ENCODE results near the gene NFYC. TPM values are rescaled to one million over a fixed set of nuclear protein-coding genes. Genes with fewer than 3 reads are reported as not detected.

The NFYC gene
- 10 to 100 TPM; 85.7 to 99.2 TPM for total RNA-seq

DNA sequence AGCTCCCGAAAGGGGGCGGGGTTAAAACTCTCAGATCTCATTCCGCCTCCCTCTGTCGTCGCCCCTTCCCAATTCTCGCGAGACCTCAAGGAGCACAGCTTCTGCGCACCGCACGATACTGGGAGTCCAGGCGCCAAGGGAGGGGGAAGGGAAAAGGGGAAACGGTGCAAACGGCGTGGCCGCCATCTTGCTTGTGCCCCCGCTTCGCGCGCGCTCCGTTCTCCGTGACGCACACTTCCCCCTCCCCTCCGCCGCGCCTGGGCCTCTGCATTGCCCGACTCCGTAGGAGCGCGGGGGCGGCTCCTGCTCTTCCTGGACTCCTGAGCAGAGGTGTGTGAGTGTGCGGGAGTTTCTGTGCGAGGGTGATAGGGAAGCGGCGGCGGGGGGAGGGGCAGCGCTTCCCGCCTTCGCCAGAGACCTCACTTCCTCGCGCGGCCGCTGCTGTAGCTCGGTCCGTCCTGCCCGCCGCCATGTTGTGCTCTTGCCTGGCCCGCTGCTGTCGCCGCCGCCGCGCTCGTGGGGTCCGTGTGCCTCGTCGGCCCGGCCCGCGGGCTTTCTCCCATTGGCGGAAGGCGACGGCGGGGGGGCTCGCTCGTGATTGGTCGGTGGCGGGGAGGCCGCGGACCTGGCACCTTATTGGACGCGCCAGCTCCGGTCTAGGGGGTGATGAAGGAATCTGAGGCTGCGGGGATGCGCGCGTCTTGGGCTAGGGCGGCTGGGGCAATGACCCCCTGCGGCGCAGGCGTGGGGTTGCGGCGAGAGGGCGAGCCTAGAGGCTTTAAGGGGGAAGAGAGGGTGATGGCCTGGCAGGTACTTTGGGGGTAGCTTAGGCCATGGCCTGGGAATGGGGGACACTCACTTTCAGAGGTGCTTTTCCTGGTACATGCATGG is at the start of gene NFYC:
NFYC (plus strand) TSS at position 167 of the 891 bp plus-strand sequence. CDS start 47,140 bp downstream, outside the sequence.
- peak; percentile 98 for DNase-seq
- Mint-ChIP-seq H3K27me3 (no peaks in the 10 kb centered on the region), H3K36me3 (ENCODE audit: low read depth) (peaks cover 36% of the 10 kb centered on the region), H3K4me1 (peaks cover 60% of the 10 kb centered on the region), H3K9me3 (no peaks in the 10 kb centered on the region), H3K4me3 (peak within 1 kb of the TSS; percentile 97), H3K27ac (peak within 1 kb of the TSS; percentile 98)
- CTCF ChIA-PET, result interaction anchor here (0.6 to 4.4 kb wide), 9 partner anchors 11 to 158 kb away, joined by 3 to 40 read pairs (median 4); no protein-coding TSS in a partner anchor
- POLR2A ChIA-PET, result interaction anchor here (0.7 to 1.6 kb wide), 5 partner anchors 9 to 708 kb away, joined by 3 to 8 read pairs (median 6); no protein-coding TSS in a partner anchor

DNA sequence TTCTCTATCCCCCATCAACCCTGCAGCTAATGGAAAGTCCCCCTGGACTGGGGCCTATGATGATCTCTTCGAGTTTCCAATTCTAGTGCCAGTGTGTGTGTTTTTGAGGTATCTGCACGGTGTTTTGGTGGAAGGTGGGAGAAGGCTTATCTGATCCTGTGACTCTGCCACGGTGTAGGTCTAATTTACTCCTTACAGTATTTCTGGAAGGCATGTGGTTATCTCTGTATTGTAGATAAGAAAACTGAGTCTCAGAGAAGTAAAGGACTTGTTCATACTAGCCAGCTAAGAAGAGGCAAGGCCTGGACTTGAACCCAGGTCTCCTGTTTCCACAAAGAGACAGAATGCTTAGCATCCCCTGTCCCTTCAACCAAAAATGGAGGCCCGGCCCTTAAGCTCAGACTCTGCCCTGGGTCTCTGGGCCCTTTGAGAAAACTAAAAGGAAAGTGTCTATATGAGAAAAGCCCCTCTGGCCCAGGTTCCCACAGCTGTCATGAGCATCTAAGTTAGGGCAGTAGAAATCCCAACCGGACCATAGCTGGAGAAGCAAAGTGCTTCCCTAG is 46.3 kb upstream of the NFYC start:
- H3K4me3 Mint-ChIP-seq, result no peak overlapping the region
- no peak for DNase-seq
- no peak overlapping the region for H3K27ac Mint-ChIP-seq
- H3K9me3 Mint-ChIP-seq, result no peaks in the 10 kb centered on the region
- no peaks in the 10 kb centered on the region for H3K36me3 Mint-ChIP-seq (ENCODE audit: low read depth)
- POLR2A ChIA-PET, result no interaction called here
- CTCF ChIA-PET, result interaction anchor here (0.7 to 2.2 kb wide), 3 partner anchors 11 to 304 kb away, joined by 3 to 8 read pairs (median 3); no protein-coding TSS in a partner anchor
- H3K4me1 Mint-ChIP-seq, result peaks cover 5% of the 10 kb centered on the region
- H3K27me3 Mint-ChIP-seq, result no peaks in the 10 kb centered on the region

DNA sequence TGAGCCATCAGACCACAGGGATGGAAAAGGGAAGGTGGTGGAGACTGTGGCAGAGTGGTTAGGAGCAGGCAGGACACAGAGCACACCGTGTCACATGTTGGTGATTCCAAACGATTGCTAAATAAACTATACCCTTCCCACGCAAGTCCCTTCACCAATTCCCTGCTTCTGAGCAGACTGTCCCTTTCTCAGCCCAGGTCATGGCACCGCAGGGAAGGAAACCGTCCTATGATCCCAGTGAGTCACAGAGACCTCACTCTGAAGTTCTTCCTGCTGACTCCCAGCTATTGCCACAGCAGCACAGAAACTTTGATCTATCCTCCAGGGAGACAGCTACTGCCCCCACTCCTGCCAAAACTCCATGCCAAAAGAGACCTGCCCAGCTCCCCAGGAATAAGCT is 45.2 kb upstream of the NFYC start:
- no peaks in the 10 kb centered on the region for H3K36me3 Mint-ChIP-seq (ENCODE audit: low read depth)

DNA sequence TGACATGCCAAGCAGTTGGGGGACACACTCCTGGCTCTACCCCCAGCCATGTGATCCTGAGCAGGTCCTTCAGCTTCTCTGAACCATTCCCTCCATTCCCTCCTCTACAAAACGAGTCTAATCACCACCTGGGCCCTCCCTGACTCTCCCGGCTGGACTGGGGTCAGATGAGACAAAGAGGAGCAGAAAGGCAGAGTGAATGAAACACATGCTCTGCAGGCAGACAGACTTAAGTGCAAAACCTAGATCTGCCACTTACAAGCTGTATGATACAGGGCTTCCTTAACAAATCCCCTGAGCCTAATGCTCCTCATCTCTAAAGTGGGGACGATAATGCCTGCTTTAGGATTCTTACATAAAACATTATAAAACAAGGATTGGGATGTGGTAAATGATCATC is 43.3 kb upstream of the NFYC start:
- Mint-ChIP-seq H3K36me3 (ENCODE audit: low read depth) (no peaks in the 10 kb centered on the region), H3K4me3 (no peak overlapping the region), H3K27me3 (no peaks in the 10 kb centered on the region), H3K9me3 (no peaks in the 10 kb centered on the region), H3K27ac (no peak overlapping the region), H3K4me1 (no peaks in the 10 kb centered on the region)
- no peak for DNase-seq
- POLR2A ChIA-PET, result no interaction called here
- CTCF ChIA-PET, result interaction anchor here (1.4 kb wide), 1 partner anchor 17 kb away, joined by 4 read pairs; no protein-coding TSS in a partner anchor

More for the DNA sequence above, 45.2 kb upstream of the NFYC start:
- Mint-ChIP-seq H3K4me1 (no peaks in the 10 kb centered on the region), H3K27ac (no peak overlapping the region), H3K4me3 (no peak overlapping the region), H3K9me3 (no peaks in the 10 kb centered on the region), H3K27me3 (no peaks in the 10 kb centered on the region)
- CTCF ChIA-PET, result interaction anchor here (0.8 to 2.2 kb wide), 6 partner anchors 10 to 751 kb away, joined by 3 to 8 read pairs (median 3); no protein-coding TSS in a partner anchor
- POLR2A ChIA-PET, result no interaction called here
- DNase-seq, result no peak

DNA sequence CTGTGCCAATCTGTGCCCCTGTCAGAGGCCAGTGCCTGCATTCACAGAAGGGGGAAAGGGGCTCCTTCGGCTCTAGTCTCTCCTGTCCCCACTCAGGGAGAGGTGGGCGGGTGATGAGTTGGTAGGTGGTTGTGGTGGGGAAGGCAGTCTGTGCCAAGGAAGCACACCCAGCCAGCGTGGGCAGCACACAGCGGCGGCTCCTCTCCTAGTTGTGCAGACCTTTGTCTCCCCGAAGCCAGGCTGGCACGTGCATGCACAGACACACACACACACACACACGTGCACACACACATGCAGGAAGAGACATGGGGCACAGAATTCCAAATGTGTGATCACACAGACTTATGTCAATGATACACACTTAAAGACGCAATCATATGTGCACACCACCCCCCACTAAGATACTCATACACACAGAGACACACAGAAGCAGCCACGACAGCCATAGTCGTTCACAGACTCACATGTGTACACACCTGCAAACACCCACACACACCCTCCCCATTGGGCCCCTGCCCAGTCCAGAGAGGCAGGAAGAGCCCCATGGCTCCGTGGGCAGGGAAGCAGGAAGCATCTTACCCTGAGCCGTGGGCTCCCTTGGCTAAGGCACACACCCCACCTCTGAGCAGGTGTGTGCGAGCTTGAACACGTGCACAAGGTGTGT is 42.4 kb upstream of the NFYC start:
- ChIA-PET POLR2A (no interaction called here), CTCF (interaction anchor here (1.1 to 1.5 kb wide), 3 partner anchors 18 to 125 kb away, joined by 3 to 4 read pairs (median 3); no protein-coding TSS in a partner anchor)
- Mint-ChIP-seq H3K4me1 (no peaks in the 10 kb centered on the region), H3K9me3 (no peaks in the 10 kb centered on the region), H3K36me3 (ENCODE audit: low read depth) (no peaks in the 10 kb centered on the region), H3K27me3 (no peaks in the 10 kb centered on the region), H3K27ac (no peak overlapping the region), H3K4me3 (no peak overlapping the region)
- no peak for DNase-seq

DNA sequence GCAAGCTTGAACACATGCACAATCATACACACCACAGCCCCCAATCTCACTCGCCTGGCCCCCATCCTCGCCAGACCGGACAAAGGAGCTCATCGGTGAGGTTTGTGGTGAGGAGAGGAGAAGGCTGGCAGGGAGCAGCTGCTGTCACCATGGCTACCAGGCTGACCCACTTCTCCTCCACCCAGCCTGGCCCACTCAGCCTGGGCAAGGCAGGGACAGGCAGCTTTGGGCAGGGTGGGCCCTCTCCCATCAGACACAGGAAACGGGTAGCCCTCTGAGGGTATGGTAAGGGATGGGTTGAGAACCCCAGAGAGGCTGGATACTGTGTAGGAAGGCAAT is 41.9 kb upstream of the NFYC start:
- POLR2A ChIA-PET, result no interaction called here
- Mint-ChIP-seq H3K4me1 (no peaks in the 10 kb centered on the region), H3K4me3 (no peak overlapping the region), H3K27me3 (peaks cover 1% of the 10 kb centered on the region), H3K9me3 (no peaks in the 10 kb centered on the region), H3K27ac (no peak overlapping the region), H3K36me3 (ENCODE audit: low read depth) (no peaks in the 10 kb centered on the region)
- no peak for DNase-seq
- CTCF ChIA-PET, result interaction anchor here (0.9 to 1.5 kb wide), 3 partner anchors 20 to 125 kb away, joined by 3 read pairs; no protein-coding TSS in a partner anchor

DNA sequence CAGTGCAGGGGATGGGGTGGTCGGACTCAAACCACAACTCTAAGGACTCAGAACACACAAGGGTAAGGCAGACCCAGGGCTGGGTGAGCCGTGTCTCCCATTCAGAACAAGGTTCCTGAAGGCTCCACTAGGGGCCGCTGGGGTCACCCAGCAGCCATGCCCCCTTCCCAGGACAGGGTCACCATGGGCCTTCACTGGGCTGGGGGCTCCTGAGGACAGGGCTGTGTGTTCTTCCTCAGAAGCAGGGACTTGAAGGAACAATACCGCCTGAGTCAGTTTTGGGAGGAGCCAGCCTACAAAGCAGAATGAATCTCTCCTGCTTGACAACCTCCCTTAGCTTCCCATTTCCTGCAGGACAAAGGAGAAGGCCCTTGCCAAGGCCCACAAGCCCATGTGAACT is 41.4 kb upstream of the NFYC start:
- H3K9me3 Mint-ChIP-seq, result no peaks in the 10 kb centered on the region
- no peak overlapping the region for H3K4me3 Mint-ChIP-seq
- H3K27me3 Mint-ChIP-seq, result peaks cover 2% of the 10 kb centered on the region
- DNase-seq, result no peak
- ChIA-PET CTCF (interaction anchor here (0.9 to 1.5 kb wide), 3 partner anchors 21 to 124 kb away, joined by 3 read pairs; no protein-coding TSS in a partner anchor), POLR2A (no interaction called here)
- H3K4me1 Mint-ChIP-seq, result no peaks in the 10 kb centered on the region
- H3K36me3 Mint-ChIP-seq (ENCODE audit: low read depth), result no peaks in the 10 kb centered on the region
- no peak overlapping the region for H3K27ac Mint-ChIP-seq

DNA sequence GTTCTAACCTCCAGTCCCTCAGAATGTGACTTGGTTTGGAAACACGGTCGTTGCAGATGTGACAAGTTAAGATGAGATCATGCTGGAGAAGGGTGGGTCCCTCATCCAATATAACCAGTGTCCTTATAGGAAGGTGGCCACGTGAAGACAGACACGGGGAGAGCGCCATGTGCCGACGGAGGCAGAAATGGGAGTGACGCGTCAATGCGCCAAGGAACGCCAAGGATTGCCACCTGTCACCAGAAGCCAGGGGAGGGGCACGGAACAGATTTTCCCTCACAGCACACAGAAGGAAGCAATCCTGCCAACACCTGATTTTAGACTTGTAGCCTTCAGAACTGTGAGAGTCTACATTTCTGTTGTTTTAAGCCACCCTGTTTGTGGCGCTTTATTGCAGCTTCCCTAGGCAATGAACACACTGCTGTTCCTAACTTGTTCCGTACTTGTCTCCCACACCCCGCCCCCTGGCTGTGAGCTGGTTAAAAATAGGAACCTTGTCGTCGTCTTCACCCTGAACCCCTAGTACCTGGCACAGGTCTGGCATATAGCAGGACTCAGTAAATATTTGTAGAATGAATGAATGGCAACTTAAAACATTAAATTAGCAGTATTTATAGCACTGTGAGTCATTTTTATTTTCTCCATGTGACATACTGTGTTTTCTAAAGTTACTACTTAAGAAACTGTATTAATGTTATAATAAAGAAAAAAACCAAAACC is 40.2 kb upstream of the NFYC start:
- H3K27ac Mint-ChIP-seq, result no peak overlapping the region
- H3K4me1 Mint-ChIP-seq, result no peaks in the 10 kb centered on the region
- CTCF ChIA-PET, result no interaction called here
- no peak overlapping the region for H3K4me3 Mint-ChIP-seq
- H3K36me3 Mint-ChIP-seq (ENCODE audit: low read depth), result no peaks in the 10 kb centered on the region
- DNase-seq, result no peak
- POLR2A ChIA-PET, result no interaction called here
- H3K27me3 Mint-ChIP-seq, result peaks cover 2% of the 10 kb centered on the region
- no peaks in the 10 kb centered on the region for H3K9me3 Mint-ChIP-seq

DNA sequence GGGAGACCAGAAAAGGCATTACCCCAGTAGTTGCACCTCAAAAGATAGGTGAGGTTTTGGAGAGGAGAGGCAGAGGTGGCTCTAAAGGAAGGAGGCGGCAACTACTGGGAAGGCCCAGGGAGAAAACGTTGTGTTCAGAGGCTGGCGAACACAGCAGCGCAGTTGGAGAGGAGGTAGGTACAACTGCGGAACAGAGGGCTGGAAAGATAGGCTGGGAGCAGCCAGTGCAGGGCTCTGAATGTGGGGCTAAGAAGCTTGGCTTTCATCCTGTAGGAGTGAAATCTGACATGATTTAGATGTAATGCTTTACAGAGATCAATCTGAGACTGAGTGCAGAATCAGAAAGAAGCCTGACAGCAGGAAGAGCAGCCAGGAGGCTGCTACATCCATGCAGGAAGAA is 39.0 kb upstream of the NFYC start:
- Mint-ChIP-seq H3K4me3 (no peak overlapping the region), H3K4me1 (no peaks in the 10 kb centered on the region), H3K27me3 (peaks cover 2% of the 10 kb centered on the region), H3K27ac (no peak overlapping the region), H3K36me3 (ENCODE audit: low read depth) (no peaks in the 10 kb centered on the region), H3K9me3 (no peaks in the 10 kb centered on the region)
- no peak for DNase-seq
- CTCF ChIA-PET, result no interaction called here
- POLR2A ChIA-PET, result no interaction called here

DNA sequence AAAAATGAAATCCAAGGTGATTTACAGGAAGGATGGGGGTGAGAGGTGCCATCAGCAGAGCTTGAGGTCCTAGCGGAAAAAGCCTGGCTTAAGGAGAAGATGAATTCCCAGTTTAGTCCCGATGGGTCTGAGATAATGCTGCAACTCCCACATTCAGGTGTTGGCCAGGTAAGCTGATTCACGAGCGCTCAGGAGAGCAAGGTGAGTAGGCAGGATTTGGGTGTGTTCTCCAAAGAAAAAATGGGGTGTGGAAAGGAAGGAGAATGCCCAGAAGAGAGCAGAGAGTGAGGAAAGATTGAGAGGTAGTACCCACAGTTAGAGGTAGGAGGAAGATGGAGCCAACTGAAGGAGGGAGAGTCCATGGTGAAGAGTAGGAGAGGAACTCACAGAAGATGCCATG is 38.5 kb upstream of the NFYC start:
- H3K27me3 Mint-ChIP-seq, result peaks cover 2% of the 10 kb centered on the region
- POLR2A ChIA-PET, result no interaction called here
- CTCF ChIA-PET, result no interaction called here
- no peaks in the 10 kb centered on the region for H3K36me3 Mint-ChIP-seq (ENCODE audit: low read depth)
- no peaks in the 10 kb centered on the region for H3K4me1 Mint-ChIP-seq
- H3K9me3 Mint-ChIP-seq, result no peaks in the 10 kb centered on the region
- DNase-seq, result no peak
- no peak overlapping the region for H3K4me3 Mint-ChIP-seq
- no peak overlapping the region for H3K27ac Mint-ChIP-seq

DNA sequence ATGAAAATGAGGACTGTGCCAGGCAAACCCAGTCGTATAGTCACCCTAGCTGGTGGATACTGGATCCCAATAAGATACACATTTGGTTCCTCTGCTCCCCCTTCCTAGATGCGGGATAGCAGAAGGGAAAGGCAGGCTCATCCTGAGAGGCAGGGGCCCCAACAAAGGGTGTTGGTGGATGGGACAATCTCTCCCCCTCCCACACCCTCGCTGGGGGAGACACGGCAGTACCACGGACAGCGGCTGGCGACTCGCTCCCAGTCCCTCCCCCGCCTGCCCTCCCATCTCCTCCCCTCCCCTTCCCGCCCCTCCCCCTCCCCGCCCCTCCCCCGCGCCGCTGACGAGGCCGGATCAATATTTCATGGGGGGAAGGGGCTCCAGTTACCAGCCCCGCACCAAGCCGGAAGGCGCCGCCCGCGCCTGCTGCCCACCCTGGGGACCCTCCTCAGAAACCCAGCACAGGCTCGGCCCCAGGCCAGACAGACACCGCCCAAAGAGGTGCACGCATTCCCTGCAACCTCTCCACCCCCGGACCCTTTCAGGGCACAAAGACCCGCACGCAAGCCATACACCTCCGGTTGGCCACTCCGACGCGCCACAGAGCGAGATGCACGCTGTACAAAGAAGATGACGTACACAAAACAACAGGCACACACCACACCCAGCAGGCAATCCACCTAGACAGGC is 37.5 kb upstream of the NFYC start:
- H3K4me1 Mint-ChIP-seq, result no peaks in the 10 kb centered on the region
- ChIA-PET POLR2A (no interaction called here), CTCF (no interaction called here)
- no peak for DNase-seq
- no peak overlapping the region for H3K4me3 Mint-ChIP-seq
- no peaks in the 10 kb centered on the region for H3K36me3 Mint-ChIP-seq (ENCODE audit: low read depth)
- no peaks in the 10 kb centered on the region for H3K9me3 Mint-ChIP-seq
- peaks cover 2% of the 10 kb centered on the region for H3K27me3 Mint-ChIP-seq
- H3K27ac Mint-ChIP-seq, result no peak overlapping the region

DNA sequence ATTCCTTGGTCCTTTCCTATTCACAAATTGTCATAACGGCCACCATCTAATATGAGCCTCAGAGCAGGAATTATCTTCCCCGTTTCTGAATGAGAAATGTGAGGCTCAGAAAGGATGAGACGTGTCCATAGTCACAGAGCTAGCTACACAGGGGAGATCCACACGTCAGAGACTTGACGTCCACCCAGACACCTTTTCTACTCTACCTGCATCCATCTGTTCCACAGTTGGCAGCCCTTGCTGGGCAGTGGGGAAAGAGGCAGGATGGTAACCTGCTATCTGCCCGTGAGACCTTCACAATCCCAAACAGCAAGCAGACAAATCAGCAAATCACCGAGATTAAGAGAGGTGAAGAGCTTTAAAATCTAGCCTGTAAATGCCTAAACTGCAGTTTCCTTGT is 34.5 kb upstream of the NFYC start:
- POLR2A ChIA-PET, result no interaction called here
- no peaks in the 10 kb centered on the region for H3K36me3 Mint-ChIP-seq (ENCODE audit: low read depth)
- DNase-seq, result no peak
- peaks cover 2% of the 10 kb centered on the region for H3K27me3 Mint-ChIP-seq
- no peaks in the 10 kb centered on the region for H3K4me1 Mint-ChIP-seq
- CTCF ChIA-PET, result interaction anchor here (0.6 to 1.4 kb wide), 3 partner anchors 10 to 16 kb away, joined by 3 read pairs; no protein-coding TSS in a partner anchor
- no peak overlapping the region for H3K27ac Mint-ChIP-seq
- no peaks in the 10 kb centered on the region for H3K9me3 Mint-ChIP-seq
- no peak overlapping the region for H3K4me3 Mint-ChIP-seq
